OCI-LY3 (cell line): ENCODE measurements around the gene RAP1GDS1.

Experiments used
- H2AFZ ChIP-seq: fragments of 200-600, 300-600 bp; shearing (Covaris generic); 2 replicates; pipeline ENCODE4 v1.6.0; 2014; ENCODE audit warnings: antibody characterized with exemption, low read depth, low read length
- H3K27ac ChIP-seq: fragments of 200-600, 300-600 bp; sonication (generic); 2 replicates; pipeline ENCODE4 v1.5.1; 2014; ENCODE audit warnings: mild to moderate bottlenecking, low read length, moderate library complexity, mixed read lengths
- H3K27me3 ChIP-seq: fragments of 200-600, 300-600 bp; sonication (generic); 2 replicates; pipeline ENCODE4 v1.6.1; 2014; ENCODE audit warnings: low read depth, low read length, mixed read lengths
- H3K36me3 ChIP-seq: fragments of 200-600, 300-600 bp; sonication (generic); replicated peaks from 2 replicates; pipeline ENCODE3; 2014; ENCODE audit warnings: low read depth, low read length, mixed read lengths
- H3K4me1 ChIP-seq: fragments of 300-600, 200-600 bp; sonication (generic); 2 replicates; pipeline ENCODE4 v1.6.1; 2014; ENCODE audit warnings: low read length, mixed read lengths
- H3K4me2 ChIP-seq: fragments of 200-600, 300-600 bp; sonication (generic); 2 replicates; pipeline ENCODE4 v1.6.1; 2014; ENCODE audit warnings: low read length, mixed read lengths
- H3K4me3 ChIP-seq: fragments of 300-600, 200-600 bp; sonication (generic); 2 replicates; pipeline ENCODE4 v1.5.1; 2014; ENCODE audit warnings: antibody characterized with exemption, mild to moderate bottlenecking, low read length, moderate library complexity
- H3K79me2 ChIP-seq: fragments of 300-600, 200-600 bp; shearing (Covaris generic); 2 replicates; pipeline ENCODE4 v1.6.1; 2014; ENCODE audit warnings: mild to moderate bottlenecking, low read length, mixed read lengths
- H3K9ac ChIP-seq: fragments of 300-600, 200-600 bp; shearing (Covaris generic); 2 replicates; pipeline ENCODE4 v1.6.0; 2014; ENCODE audit warnings: mild to moderate bottlenecking, low read length, moderate library complexity
- H3K9me3 ChIP-seq: fragments of 200-600, 300-600 bp; shearing (Covaris generic); 2 replicates; pipeline ENCODE4 v1.6.1; 2014; ENCODE audit warnings: low read length, mixed read lengths; ENCODE audit not compliant: insufficient read depth
- H4K20me1 ChIP-seq: fragments of 200-600, 300-600 bp; sonication (generic); 2 replicates; pipeline ENCODE4 v1.6.1; 2016; ENCODE audit warnings: low read length, mixed read lengths; ENCODE audit not compliant: insufficient read depth
- EZH2phosphoT487 ChIP-seq: fragments of 200-600 bp; shearing (Covaris generic); IDR thresholded peaks from 2 replicates; pipeline ENCODE4 v1.6.1; 2018; ENCODE audit warnings: antibody characterized with exemption, mixed run types, low read depth
- TF ChIP-seq, protein P1 (sequence below): fragments of 200-600, 300-600 bp; sonication (generic); IDR thresholded peaks from 2 replicates; pipeline ENCODE4 v1.5.1; 2014; ENCODE audit warnings: antibody characterized with exemption, low read length, low read depth

RAP1GDS1 gene

DNA sequence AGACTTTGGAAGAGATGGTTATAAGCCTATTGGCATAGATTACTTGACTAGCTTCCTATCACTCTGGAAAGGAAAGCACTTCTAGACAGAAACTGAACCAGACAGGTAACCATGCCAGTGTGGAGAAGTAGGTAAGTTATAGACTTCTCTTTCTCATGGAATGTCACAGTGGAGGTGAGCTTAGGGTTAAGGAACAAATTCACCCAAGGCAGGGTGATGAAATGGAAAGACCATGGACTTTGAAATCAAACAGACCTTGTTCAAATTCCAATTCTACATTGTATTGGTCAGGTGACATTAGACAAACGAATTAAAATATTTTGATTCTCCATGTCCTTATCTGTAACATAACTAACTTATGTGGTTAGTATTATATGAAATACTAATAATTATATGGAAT is 7.7 kb upstream of the RAP1GDS1 start:
- Histone ChIP-seq H3K4me2 (no peak overlapping the region), H3K36me3 (no peaks in the 10 kb centered on the region), H3K9me3 (0 out of 2 replicates have a peak, but pooled peaks cover 3% of the 10 kb centered on the region), H3K27ac (no peak overlapping the region), H3K4me3 (no peak overlapping the region), H3K79me2 (no peaks in the 10 kb centered on the region), H2AFZ (no peak overlapping the region), H4K20me1 (no peaks in the 10 kb centered on the region), H3K9ac (no peak overlapping the region), H3K4me1 (peaks cover 14% of the 10 kb centered on the region), H3K27me3 (no peaks in the 10 kb centered on the region)
- TF ChIP-seq EZH2phosphoT487, result no peak
- TF ChIP-seq, protein P1, sequence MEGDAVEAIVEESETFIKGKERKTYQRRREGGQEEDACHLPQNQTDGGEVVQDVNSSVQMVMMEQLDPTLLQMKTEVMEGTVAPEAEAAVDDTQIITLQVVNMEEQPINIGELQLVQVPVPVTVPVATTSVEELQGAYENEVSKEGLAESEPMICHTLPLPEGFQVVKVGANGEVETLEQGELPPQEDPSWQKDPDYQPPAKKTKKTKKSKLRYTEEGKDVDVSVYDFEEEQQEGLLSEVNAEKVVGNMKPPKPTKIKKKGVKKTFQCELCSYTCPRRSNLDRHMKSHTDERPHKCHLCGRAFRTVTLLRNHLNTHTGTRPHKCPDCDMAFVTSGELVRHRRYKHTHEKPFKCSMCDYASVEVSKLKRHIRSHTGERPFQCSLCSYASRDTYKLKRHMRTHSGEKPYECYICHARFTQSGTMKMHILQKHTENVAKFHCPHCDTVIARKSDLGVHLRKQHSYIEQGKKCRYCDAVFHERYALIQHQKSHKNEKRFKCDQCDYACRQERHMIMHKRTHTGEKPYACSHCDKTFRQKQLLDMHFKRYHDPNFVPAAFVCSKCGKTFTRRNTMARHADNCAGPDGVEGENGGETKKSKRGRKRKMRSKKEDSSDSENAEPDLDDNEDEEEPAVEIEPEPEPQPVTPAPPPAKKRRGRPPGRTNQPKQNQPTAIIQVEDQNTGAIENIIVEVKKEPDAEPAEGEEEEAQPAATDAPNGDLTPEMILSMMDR, result no peak

GRCh38 chr4:98260047-98260578 is 1.1 kb upstream of the RAP1GDS1 start:
- Histone ChIP-seq H3K27me3 (no peaks in the 10 kb centered on the region), H4K20me1 (peaks cover 22% of the 10 kb centered on the region), H3K4me1 (peaks cover 23% of the 10 kb centered on the region), H3K4me3 (peak overlapping the region; percentile 95), H3K79me2 (peaks cover 55% of the 10 kb centered on the region), H3K4me2 (peak overlapping the region; percentile 90), H2AFZ (0 out of 2 replicates have a peak overlapping the region, but pooled peaks have one; percentile 20), H3K9me3 (no peaks in the 10 kb centered on the region), H3K27ac (peak overlapping the region; percentile 69), H3K9ac (peak overlapping the region; percentile 92), H3K36me3 (peaks cover 13% of the 10 kb centered on the region)
- TF ChIP-seq, protein P1, result no peak
- no peak for TF ChIP-seq EZH2phosphoT487

DNA sequence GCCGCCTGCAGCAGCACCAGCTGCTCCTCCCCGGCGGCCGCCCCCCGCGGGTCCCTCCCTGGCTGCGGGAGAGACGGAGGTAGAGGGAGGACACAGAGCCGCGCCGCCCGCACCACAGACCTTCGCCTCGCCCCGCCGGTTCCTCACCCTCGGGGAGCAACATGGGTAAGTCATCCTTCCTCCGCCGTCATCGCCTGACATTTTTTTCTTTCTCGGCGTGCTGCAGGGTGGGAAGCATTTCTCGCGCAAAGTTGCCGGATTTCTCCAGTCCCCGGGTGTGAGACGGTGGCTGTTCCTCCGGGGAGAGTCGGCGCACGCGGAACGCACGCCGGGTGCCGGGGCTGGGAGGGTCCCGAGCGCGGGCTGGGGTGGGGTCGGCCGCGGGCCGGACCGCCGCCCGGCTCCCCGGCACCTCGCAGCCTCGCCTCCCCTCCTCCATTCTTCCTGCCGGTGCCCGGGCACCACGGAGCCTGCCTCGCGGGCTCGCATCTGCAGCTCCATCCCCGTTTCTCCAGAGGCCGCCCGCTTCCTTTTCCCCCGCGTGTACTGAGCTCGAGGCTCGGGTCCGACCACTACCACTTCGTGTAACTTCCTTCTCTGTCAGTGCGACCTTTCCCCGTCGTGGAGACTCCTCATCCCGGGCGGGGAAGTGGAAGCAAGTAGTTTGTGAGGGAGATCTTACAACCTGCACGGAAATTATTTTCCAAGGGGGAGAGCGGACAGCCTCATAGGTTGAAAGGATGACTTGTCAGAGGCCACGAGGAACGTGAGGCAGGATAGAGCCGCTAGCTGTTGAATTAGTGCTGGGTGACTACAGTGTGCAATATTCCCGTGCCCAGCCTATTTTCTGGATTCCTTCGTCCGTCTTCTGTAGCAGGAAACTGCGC is 464 bp downstream of the RAP1GDS1 start:
- peak overlapping the region; percentile 89 for H3K9ac ChIP-seq
- H3K36me3 ChIP-seq, result peaks cover 18% of the 10 kb centered on the region
- H3K4me2 ChIP-seq, result peak overlapping the region; percentile 83
- peak overlapping the region; percentile 92 for H3K4me3 ChIP-seq
- H3K4me1 ChIP-seq, result peaks cover 27% of the 10 kb centered on the region
- H3K9me3 ChIP-seq, result no peaks in the 10 kb centered on the region
- TF ChIP-seq, protein P1, result no peak
- TF ChIP-seq EZH2phosphoT487, result no peak
- peak overlapping the region; percentile 66 for H3K27ac ChIP-seq
- H3K27me3 ChIP-seq, result no peaks in the 10 kb centered on the region
- peak overlapping the region; percentile 61; the same call in 1 of the 2 replicates for H2AFZ ChIP-seq
- peaks cover 31% of the 10 kb centered on the region for H4K20me1 ChIP-seq
- H3K79me2 ChIP-seq, result peaks cover 70% of the 10 kb centered on the region

DNA sequence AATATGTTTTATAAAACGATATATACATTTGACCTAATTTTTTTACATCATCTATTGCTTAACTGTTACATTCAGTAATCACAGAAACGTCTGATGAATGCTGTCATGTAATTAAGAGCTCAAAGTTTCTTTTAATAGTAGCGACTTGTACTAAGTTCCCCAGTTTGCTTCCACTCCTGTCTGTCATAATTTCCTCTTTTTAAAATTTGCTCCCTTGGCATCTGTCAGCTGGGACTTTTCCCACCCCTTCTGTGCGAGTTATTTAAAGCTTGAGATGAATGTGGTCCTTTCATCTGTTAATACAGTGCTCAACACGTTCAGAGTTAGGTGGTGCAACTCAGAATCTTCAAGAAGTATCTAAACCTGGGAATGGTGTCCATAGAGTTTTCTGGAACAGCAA is 1.2 kb downstream of the RAP1GDS1 start:
- H3K9ac ChIP-seq, result peak overlapping the region; percentile 89
- H3K79me2 ChIP-seq, result peaks cover 78% of the 10 kb centered on the region
- H2AFZ ChIP-seq, result no peak overlapping the region
- peaks cover 27% of the 10 kb centered on the region for H3K4me1 ChIP-seq
- peaks cover 39% of the 10 kb centered on the region for H4K20me1 ChIP-seq
- no peaks in the 10 kb centered on the region for H3K27me3 ChIP-seq
- H3K36me3 ChIP-seq, result peaks cover 26% of the 10 kb centered on the region
- peak overlapping the region; percentile 66 for H3K27ac ChIP-seq
- TF ChIP-seq, protein P1, result no peak
- TF ChIP-seq EZH2phosphoT487, result no peak
- peak overlapping the region; percentile 83 for H3K4me2 ChIP-seq
- peak overlapping the region; percentile 92 for H3K4me3 ChIP-seq
- H3K9me3 ChIP-seq, result no peaks in the 10 kb centered on the region
